GM19452 (cell line): ENCODE data around the gene SLC22A1.
"Not testable (repeated sequence)": the region's sequence is repeated elsewhere in the genome, so short reads cannot be mapped to it uniquely, and the experiment has no call there.

Experiments
- ATAC-seq: cut with Tn5 transposase; IDR thresholded peaks from one replicate; pipeline ENCODE4 v1.9.1; 2021; ENCODE audit not compliant: unreplicated experiment

SLC22A1 gene

DNA sequence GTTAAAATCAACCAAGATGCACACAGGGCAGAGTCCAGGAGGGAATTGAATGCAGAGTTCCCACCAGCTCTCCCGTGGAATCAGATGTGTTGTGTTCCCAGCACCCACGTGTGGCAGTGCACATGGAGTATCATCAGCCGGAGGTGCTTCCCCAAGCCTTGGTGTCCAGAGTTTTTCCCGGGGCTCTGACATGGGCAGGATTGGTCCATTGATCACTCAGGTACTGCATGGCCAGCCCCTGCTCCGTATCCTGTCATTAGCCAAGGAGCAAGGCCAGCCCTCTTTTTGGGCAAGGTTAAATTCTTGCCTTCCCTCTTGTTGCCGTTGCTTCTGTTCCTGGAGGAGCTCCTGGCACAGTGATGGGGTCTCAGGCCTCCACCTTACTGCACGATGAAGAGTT, 28.6 kb upstream of the SLC22A1 start:
- no peak for ATAC-seq

DNA sequence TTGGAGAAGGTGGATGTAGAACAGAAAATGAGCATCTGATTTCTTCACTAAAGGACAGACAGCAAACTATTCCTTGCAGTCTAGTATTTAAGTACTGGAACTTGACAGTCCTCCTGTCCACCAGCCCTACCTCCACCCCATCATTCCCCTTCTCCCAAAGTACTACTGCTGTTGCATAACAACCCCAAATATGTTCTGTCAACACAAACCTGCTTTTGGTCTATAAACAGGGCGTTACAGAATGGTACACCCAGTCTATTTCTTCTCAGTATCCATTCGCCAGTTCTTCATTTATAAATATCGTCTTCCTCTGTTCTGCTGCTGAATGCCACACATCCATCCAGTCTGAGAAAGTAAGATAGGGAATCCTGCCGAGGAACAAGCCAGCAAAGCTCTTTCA, 27.7 kb upstream of the SLC22A1 start:
- ATAC-seq = no peak

- ATAC-seq = no peak
Observed at GRCh38 chr6:160095146-160095845, 26.3 kb upstream of the SLC22A1 start.

DNA sequence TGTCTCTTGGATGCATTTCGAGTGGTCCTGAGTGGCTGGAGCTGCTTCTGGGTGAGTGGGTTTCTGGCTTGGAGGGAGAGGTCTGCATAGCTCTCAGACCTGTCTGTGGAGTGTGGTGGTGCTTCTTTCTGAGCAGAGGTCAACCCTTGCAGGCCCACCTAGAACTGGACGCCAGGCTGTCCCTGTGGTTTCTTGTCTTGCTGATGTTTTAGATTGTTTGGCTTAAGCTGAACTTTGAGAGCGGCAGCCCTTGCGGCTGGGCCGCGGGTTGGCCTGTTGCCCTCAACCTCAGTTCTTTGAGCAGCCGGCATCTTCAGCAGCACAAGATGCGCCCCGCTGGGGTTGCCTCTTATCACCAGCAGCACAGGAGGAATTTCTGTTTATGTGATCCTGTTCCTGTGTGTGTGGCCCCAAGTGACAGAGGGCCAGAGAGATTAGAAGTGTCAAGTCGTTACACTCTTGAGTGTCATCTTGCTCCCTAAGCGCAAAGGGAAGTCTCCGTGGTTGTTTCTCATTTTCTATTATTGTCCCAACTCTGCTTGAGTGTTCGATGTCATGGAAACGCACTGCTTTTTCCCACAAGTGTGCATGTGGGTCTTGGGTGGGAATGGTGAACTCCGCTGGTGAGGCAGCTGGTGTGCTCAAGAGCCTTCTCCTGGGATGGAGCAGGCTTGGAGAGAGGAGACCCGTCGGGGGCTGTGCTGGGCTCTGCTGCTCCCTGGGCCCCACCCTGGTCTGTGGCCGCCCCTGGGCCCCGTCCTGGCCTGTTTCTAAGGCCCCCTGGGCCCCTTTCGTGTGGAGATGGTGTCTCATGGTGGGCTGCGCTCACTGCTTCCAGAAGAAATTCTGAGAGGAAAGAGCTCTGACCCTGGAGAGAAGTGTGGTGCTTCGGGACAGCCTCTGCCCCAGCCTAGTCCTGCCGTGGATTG, 20.1 kb upstream of the SLC22A1 start:
- no peak for ATAC-seq

DNA sequence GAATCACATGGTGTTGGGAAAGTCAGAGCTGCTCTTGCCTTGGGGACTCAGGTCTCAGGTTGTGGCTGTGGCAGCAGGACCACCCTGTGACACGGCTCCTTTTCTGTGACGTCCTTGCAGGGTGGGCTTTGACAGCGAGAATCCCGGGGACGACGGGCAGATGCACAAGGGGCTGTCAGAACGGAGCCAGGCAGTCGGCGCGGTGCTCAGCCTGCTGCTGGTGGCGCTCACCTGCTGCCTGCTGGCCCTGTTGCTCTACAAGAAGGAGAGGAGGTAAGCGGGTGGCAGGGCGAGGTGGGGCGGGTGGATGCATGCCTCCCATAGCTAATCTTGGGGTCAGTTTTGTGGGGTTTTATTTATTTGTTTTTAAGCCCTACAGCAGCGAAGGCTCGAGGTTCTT, 19.2 kb upstream of the SLC22A1 start:
- no peak for ATAC-seq

- ATAC-seq = no peak
Observed at GRCh38 chr6:160102956-160103824, 18.4 kb upstream of the SLC22A1 start.

- ATAC-seq = no peak
Observed at GRCh38 chr6:160103825-160104100, 17.9 kb upstream of the SLC22A1 start.

GRCh38 chr6:160104821-160105517, 16.6 kb upstream of the SLC22A1 start:
- ATAC-seq = no peak

GRCh38 chr6:160106010-160106409, 15.6 kb upstream of the SLC22A1 start:
- ATAC-seq = no peak

GRCh38 chr6:160106701-160107100, 14.9 kb upstream of the SLC22A1 start:
- no peak for ATAC-seq

DNA sequence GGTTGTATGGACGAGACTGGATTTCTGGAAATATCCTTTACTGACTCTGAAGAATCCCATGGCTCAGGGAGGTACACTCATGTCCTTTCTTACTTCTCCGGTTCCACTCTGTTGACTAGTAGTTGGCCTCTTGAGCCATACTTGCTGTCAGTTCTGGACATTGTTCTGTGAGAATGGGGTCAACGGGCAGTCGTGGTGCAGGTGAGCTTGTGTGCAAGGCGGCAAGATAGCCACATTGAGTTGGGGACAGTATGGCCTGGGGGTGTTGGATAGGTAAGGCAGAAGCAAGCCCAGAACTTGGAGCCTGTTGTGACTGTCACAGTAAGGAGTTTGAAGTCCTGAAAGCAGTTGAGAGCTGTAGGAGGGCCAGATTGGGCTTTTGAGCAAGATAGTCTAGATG, 13.5 kb upstream of the SLC22A1 start:
- no peak for ATAC-seq

- no peak for ATAC-seq
Observed at GRCh38 chr6:160110586-160111123, 11.0 kb upstream of the SLC22A1 start.

DNA sequence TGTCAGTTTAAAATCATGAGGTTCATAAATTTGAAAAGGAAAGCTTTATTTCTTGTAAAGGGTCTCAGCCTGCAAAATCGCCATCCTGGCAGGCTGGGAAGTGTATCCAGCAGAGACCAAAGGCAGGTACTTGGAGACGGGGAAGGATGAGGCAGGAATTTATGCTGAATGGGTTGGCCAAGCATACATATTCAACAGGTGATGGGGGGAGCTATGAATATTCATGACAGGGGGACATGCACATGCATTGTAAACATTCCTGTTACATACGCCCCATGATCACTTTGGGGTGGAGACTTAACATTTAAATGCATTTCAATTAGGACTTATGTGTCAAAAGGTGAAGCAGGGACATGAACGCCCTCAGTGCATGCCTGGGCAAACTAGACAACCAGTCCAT, 9.8 kb upstream of the SLC22A1 start:
- ATAC-seq = no peak

GRCh38 chr6:160112628-160113299, 8.9 kb upstream of the SLC22A1 start:
- no peak for ATAC-seq

GRCh38 chr6:160114536-160114935, 7.1 kb upstream of the SLC22A1 start:
- ATAC-seq = not testable (repeated sequence)

DNA sequence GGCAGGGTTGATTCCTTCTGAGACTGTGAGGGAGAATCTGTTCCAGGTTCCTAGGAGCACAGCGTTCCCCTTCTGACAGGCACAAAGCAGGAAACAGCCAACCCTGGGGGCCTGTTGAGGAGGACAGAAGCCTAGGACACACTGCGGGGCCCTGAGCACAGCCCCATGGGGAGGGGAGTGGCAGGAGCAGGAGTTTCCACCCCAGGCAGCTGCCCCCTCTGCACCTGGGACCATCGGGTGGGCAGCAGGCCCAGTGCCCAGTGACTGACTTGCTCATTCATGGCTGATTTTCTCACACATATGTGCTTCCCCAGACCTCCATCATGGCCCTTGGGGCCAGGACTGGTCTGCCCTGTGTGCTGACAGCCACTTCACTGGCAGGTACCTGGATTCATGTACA, 6.2 kb upstream of the SLC22A1 start:
- no peak for ATAC-seq

GRCh38 chr6:160116411-160116810, 5.2 kb upstream of the SLC22A1 start:
- ATAC-seq = no peak

DNA sequence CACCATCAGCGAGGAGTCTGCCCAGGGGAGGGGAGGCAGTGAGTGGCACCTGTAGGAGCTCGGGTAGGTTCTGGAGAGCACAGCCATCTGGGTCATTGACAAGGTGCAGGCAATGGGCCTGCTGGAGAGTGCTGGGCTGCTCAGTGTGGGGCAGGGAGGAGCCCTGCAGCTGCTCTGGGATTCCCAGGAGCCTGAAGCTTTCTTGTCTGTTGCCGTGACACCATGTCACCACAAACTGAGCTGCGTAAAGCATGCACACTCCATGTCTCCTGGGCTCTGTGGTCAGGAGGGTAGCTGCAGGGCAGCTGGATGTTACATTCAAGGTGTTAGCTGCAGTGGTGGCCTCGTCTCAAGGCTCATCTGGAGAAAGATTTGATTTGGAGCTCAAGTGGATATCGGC, 4.5 kb upstream of the SLC22A1 start:
- ATAC-seq = no peak

- ATAC-seq = no peak
Observed at GRCh38 chr6:160118620-160119229, 2.9 kb upstream of the SLC22A1 start.

- no peak for ATAC-seq
Observed at GRCh38 chr6:160120087-160120486, 1.5 kb upstream of the SLC22A1 start.
